HEK293 (cell line): ENCODE data around the gene STARD13.

Source experiments
- CTCF ChIA-PET: fragments of 350-600 bp; formaldehyde crosslinking; extraction: SDS; loops from one replicate; lab custom pipeline; 2021; ENCODE audit warnings: antibody characterized with exemption; lab: Yijun Ruan, JAX
- POLR2A ChIA-PET: fragments of 300-600 bp; formaldehyde crosslinking; extraction: SDS; loops from one replicate; lab custom pipeline; 2020; ENCODE audit warnings: antibody characterized with exemption, inconsistent platforms; lab: Yijun Ruan, JAX
- H3K27ac ChIP-seq: fragments of 200-500 bp; sonication (Bioruptor generic); 2 replicates; pipeline ENCODE4 v1.5.1; 2014; ENCODE audit warnings: low read depth, low read length, control low read depth, inconsistent platforms; ENCODE audit errors: extremely low read depth
- H3K36me3 ChIP-seq, 2 experiments: fragments of 200-500 bp in 1 of 2; sonication (Bioruptor generic) in 1 of 2; 1 replicate in 1 of 2; 2 replicates in 1 of 2; pipeline ENCODE4 v1.5.1; 2014 to 2017; ENCODE audit warnings: inconsistent platforms in 2 of 2, low read length in 2 of 2; ENCODE audit not compliant: control insufficient read depth in 2 of 2, insufficient read depth in 1 of 2
- H3K4me1 ChIP-seq: fragments of 200-500 bp; sonication (Bioruptor generic); 2 replicates; pipeline ENCODE4 v1.5.1; 2014; ENCODE audit warnings: mild to moderate bottlenecking, low read length, inconsistent platforms; ENCODE audit not compliant: control insufficient read depth, insufficient read depth
- H3K4me3 ChIP-seq: 2 replicates; pipeline ENCODE4 v1.5.1; 2011; ENCODE audit warnings: low read depth, mild to moderate bottlenecking, control low read depth, low read length, moderate library complexity
- H3K9me3 ChIP-seq: fragments of 200-500 bp; sonication (Bioruptor generic); 2 replicates; pipeline ENCODE4 v1.5.1; 2014; ENCODE audit warnings: low read depth, low read length, inconsistent platforms; ENCODE audit not compliant: control insufficient read depth, insufficient read depth
- ATF2 ChIP-seq: fragments of 450-650 bp; formaldehyde crosslinking; IDR thresholded peaks from 2 replicates; pipeline ENCODE4 v1.5.1; 2016; ENCODE audit warnings: missing biosample characterization, missing genetic modification characterization, low read depth
- BCL11A ChIP-seq: fragments of 450-650 bp; formaldehyde crosslinking; IDR thresholded peaks from 2 replicates; pipeline ENCODE4 v1.5.1; 2016; ENCODE audit warnings: low read depth, missing biosample characterization, missing genetic modification characterization
- KLF7 ChIP-seq: fragments of 450-650 bp; formaldehyde crosslinking; IDR thresholded peaks from 2 replicates; pipeline ENCODE4 v1.5.1; 2016; ENCODE audit warnings: missing biosample characterization, missing genetic modification characterization, borderline replicate concordance
- PRDM6 ChIP-seq: fragments of 450-650 bp; formaldehyde crosslinking; IDR thresholded peaks from 2 replicates; pipeline ENCODE4 v1.5.1; 2017; ENCODE audit warnings: missing biosample characterization, missing genetic modification characterization
- SP7 ChIP-seq: fragments of 450-650 bp; formaldehyde crosslinking; IDR thresholded peaks from 2 replicates; pipeline ENCODE4 v1.5.1; 2016; ENCODE audit warnings: missing biosample characterization, missing genetic modification characterization
- ZNF146 ChIP-seq: fragments of 450-650 bp; formaldehyde crosslinking; IDR thresholded peaks from 2 replicates; pipeline ENCODE4 v1.5.1; 2016; ENCODE audit warnings: missing biosample characterization, missing genetic modification characterization
- ZNF24 ChIP-seq: fragments of 450-650 bp; formaldehyde crosslinking; IDR thresholded peaks from 2 replicates; pipeline ENCODE4 v1.5.1; 2016; ENCODE audit warnings: missing biosample characterization, missing genetic modification characterization
- ZNF280C ChIP-seq: fragments of 450-650 bp; formaldehyde crosslinking; IDR thresholded peaks from 2 replicates; pipeline ENCODE4 v1.5.1; 2016; ENCODE audit warnings: missing biosample characterization, missing genetic modification characterization
- ZNF292 ChIP-seq: fragments of 450-650 bp; formaldehyde crosslinking; IDR thresholded peaks from 2 replicates; pipeline ENCODE4 v1.5.1; 2016; ENCODE audit warnings: low read depth, missing biosample characterization, missing genetic modification characterization, borderline replicate concordance
- ZNF354C ChIP-seq: fragments of 450-650 bp; formaldehyde crosslinking; IDR thresholded peaks from 2 replicates; pipeline ENCODE4 v1.5.1; 2016; ENCODE audit warnings: missing biosample characterization, missing genetic modification characterization, low read depth, borderline replicate concordance
- ZNF529 ChIP-seq: fragments of 450-650 bp; formaldehyde crosslinking; IDR thresholded peaks from 2 replicates; pipeline ENCODE4 v1.5.1; 2017; ENCODE audit warnings: missing genetic modification characterization, missing biosample characterization; ENCODE audit not compliant: insufficient replicate concordance
- ZNF560 ChIP-seq: fragments of 450-650 bp; formaldehyde crosslinking; IDR thresholded peaks from 2 replicates; pipeline ENCODE4 v1.5.1; 2017; ENCODE audit warnings: missing biosample characterization, missing genetic modification characterization, borderline replicate concordance
- ZNF658 ChIP-seq: fragments of 450-650 bp; formaldehyde crosslinking; IDR thresholded peaks from 2 replicates; pipeline ENCODE4; 2016; ENCODE audit warnings: missing biosample characterization, missing genetic modification characterization
- ZNF791 ChIP-seq: fragments of 450-650 bp; formaldehyde crosslinking; IDR thresholded peaks from 2 replicates; pipeline ENCODE4 v1.5.1; 2016; ENCODE audit warnings: missing biosample characterization, missing genetic modification characterization
- ZSCAN5A ChIP-seq: fragments of 450-650 bp; formaldehyde crosslinking; IDR thresholded peaks from 2 replicates; pipeline ENCODE4 v1.5.1; 2016; ENCODE audit warnings: missing biosample characterization, missing genetic modification characterization
- TF ChIP-seq, protein P1 (sequence below): fragments of 450-650 bp; formaldehyde crosslinking; IDR thresholded peaks from 2 replicates; pipeline ENCODE4 v1.5.1; 2016; ENCODE audit warnings: missing biosample characterization, missing genetic modification characterization

The STARD13 gene

GRCh38 chr13:33092073-33092987 is 193.2 kb downstream of the STARD13 start:
- Histone ChIP-seq H3K36me3 (no peaks in the 10 kb centered on the region), H3K4me3 (no peak overlapping the region), H3K9me3 (no peaks in the 10 kb centered on the region), H3K4me1 (no peaks in the 10 kb centered on the region), H3K27ac (no peak overlapping the region)
- POLR2A ChIA-PET = no interaction called here
- no peak for TF ChIP-seq BCL11A (tag by site-specific recombination)
- no peak for TF ChIP-seq ZNF529 (tag by site-specific recombination)
- TF ChIP-seq ZNF354C (tag by site-specific recombination) = no peak
- TF ChIP-seq KLF7 (tag by site-specific recombination) = no peak
- TF ChIP-seq ZNF280C (tag by site-specific recombination) = no peak
- TF ChIP-seq ZSCAN5A = no peak
- no peak for TF ChIP-seq PRDM6 (tag by site-specific recombination)
- TF ChIP-seq ATF2 (tag by site-specific recombination) = no peak
- no peak for TF ChIP-seq ZNF24 (tag by site-specific recombination)
- TF ChIP-seq SP7 = no peak
- TF ChIP-seq ZNF560 (tag by site-specific recombination) = no peak
- no peak for TF ChIP-seq ZNF658
- no peak for TF ChIP-seq ZNF791 (tag by site-specific recombination)
- TF ChIP-seq, protein P1, sequence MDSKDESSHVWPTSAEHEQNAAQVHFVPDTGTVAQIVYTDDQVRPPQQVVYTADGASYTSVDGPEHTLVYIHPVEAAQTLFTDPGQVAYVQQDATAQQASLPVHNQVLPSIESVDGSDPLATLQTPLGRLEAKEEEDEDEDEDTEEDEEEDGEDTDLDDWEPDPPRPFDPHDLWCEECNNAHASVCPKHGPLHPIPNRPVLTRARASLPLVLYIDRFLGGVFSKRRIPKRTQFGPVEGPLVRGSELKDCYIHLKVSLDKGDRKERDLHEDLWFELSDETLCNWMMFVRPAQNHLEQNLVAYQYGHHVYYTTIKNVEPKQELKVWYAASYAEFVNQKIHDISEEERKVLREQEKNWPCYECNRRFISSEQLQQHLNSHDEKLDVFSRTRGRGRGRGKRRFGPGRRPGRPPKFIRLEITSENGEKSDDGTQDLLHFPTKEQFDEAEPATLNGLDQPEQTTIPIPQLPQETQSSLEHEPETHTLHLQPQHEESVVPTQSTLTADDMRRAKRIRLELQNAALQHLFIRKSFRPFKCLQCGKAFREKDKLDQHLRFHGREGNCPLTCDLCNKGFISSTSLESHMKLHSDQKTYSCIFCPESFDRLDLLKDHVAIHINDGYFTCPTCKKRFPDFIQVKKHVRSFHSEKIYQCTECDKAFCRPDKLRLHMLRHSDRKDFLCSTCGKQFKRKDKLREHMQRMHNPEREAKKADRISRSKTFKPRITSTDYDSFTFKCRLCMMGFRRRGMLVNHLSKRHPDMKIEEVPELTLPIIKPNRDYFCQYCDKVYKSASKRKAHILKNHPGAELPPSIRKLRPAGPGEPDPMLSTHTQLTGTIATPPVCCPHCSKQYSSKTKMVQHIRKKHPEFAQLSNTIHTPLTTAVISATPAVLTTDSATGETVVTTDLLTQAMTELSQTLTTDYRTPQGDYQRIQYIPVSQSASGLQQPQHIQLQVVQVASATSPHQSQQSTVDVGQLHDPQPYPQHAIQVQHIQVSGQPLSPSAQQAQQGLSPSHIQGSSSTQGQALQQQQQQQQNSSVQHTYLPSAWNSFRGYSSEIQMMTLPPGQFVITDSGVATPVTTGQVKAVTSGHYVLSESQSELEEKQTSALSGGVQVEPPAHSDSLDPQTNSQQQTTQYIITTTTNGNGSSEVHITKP = no peak
- TF ChIP-seq ZNF292 (tag by site-specific recombination) = no peak
- TF ChIP-seq ZNF146 (tag by site-specific recombination) = no peak
- CTCF ChIA-PET = interaction anchor here (0.6 kb wide), 2 partner anchors 134 to 450 kb away, joined by 3 to 4 read pairs; no protein-coding TSS in a partner anchor
